Measurements from ENCODE around the gene DPP9. TPM values are rescaled to one million over a fixed set of nuclear protein-coding genes. Genes with fewer than 3 reads are reported as not detected.

DPP9 gene
- total and polyA plus RNA-seq, 2 of the 13 experiments (the other 11 are each of a cell fraction or from before 2014, with no cell fraction given) = 8.4 to 25.8 TPM

- TF ChIP-seq ZNF558 (CRISPR knock-in tag; IDR thresholded peaks at IDR 0.05; ENCODE audit: borderline replicate concordance) (peak; percentile 100), CSRNP1 (CRISPR knock-in tag; IDR thresholded peaks at IDR 0.05) (peak; percentile 100), ZNF790 (CRISPR knock-in tag; IDR thresholded peaks at IDR 0.05; ENCODE audit: borderline replicate concordance) (peak; percentile 100), TCF7 (IDR thresholded peaks at IDR 0.05; ENCODE audit: low read depth) (no peak), ZNF772 (CRISPR knock-in tag; IDR thresholded peaks at IDR 0.05) (peak; percentile 100), MEIS2 (CRISPR knock-in tag; IDR thresholded peaks at IDR 0.05) (peak; percentile 100), IRF2 (CRISPR knock-in tag; IDR thresholded peaks at IDR 0.05) (peak; percentile 100), CHCHD3 (CRISPR knock-in tag; IDR thresholded peaks at IDR 0.05) (peak; percentile 100), RBM22 (optimal IDR thresholded peaks at IDR 0.05; ENCODE audit: low read length) (no peak), KLF11 (CRISPR knock-in tag; IDR thresholded peaks at IDR 0.05) (peak; percentile 100), KLF9 (CRISPR knock-in tag; IDR thresholded peaks at IDR 0.05; ENCODE audit: low read depth) (peak; percentile 100), ZNF235 (CRISPR knock-in tag; IDR thresholded peaks at IDR 0.05; ENCODE audit: borderline replicate concordance) (peak; percentile 100), EZH2 (conservative IDR thresholded peaks at IDR 0.05; ENCODE audit: low read depth, low read length) (no peak), GATA4 (IDR thresholded peaks at IDR 0.05; ENCODE audit: borderline replicate concordance, low read depth) (no peak), ZNF768 (CRISPR knock-in tag; IDR thresholded peaks at IDR 0.05) (peak; percentile 94), SOX5 (CRISPR knock-in tag; IDR thresholded peaks at IDR 0.05; ENCODE audit: borderline replicate concordance) (peak; percentile 97), ZFAT (CRISPR knock-in tag; conservative IDR thresholded peaks at IDR 0.05) (peak; percentile 98), KLF12 (CRISPR knock-in tag; IDR thresholded peaks at IDR 0.05; ENCODE audit: borderline replicate concordance) (peak; percentile 100), ZBTB37 (CRISPR knock-in tag; IDR thresholded peaks at IDR 0.05) (peak; percentile 99), ZNF350 (CRISPR knock-in tag; IDR thresholded peaks at IDR 0.05; ENCODE audit: borderline replicate concordance, low read depth) (peak; percentile 100), SP1 (IDR thresholded peaks at IDR 0.05) (no peak), SP1 (CRISPR knock-in tag; IDR thresholded peaks at IDR 0.05) (peak; percentile 95), CAMTA2 (CRISPR knock-in tag; IDR thresholded peaks at IDR 0.05; ENCODE audit: borderline replicate concordance) (peak; percentile 100)
Measured at GRCh38 chr19:4768934-4769777, 45.5 kb upstream of the DPP9 start (continued).
